HCT116 (cell line): Measurements from ENCODE around the gene CIBAR2. TPM values are rescaled to one million over a fixed set of nuclear protein-coding genes. Genes with fewer than 3 reads are reported as not detected.

Experiments
- ATAC-seq: fragments of 200-7000 bp; cut with Tn5 transposase; 2 replicates; pipeline ENCODE4 v1.9.1; 2020; ENCODE audit warnings: mild to moderate bottlenecking, moderate library complexity
- BruUV-seq: library from RNA; stranded (reverse); fragments of 400-500 nt; replicated peaks from 2 replicates; lab custom pipeline; 2021; lab: Mats Ljungman, UMichigan
- CTCF ChIA-PET: fragments of 300-600 bp; sonication (Branson Sonifier 250); formaldehyde crosslinking; loops from one replicate; lab custom pipeline; 2021; ENCODE audit warnings: antibody characterized with exemption; lab: Charles Lee
- POLR2A ChIA-PET: fragments of 300-600, 350-600 bp; sonication (Branson Sonifier 250); formaldehyde crosslinking; loops from one replicate; lab custom pipeline; 2021; ENCODE audit warnings: antibody characterized with exemption; lab: Charles Lee
- RAD21 ChIA-PET, 2 experiments: fragments of 300-600 bp; sonication (Branson Sonifier 250); formaldehyde crosslinking; loops; one replicate each; lab custom pipeline; 2023; ENCODE audit warnings: low total read pairs in 2 of 2; ENCODE audit not compliant: uncharacterized antibody in 2 of 2, unreplicated experiment in 2 of 2, low non-redundant PET in 1 of 2; lab: Charles Lee
- DNase-seq: peaks from one replicate; pipeline ENCODE4 v3.0.0-alpha.2; 2010; ENCODE audit warnings: low read depth, low spot score
- H2AFZ ChIP-seq: fragments of 200-600 bp; shearing (Covaris generic), sonication (generic); 2 replicates; pipeline ENCODE4 v1.6.1; 2017; ENCODE audit warnings: low read depth, mixed run types, mixed read lengths, antibody characterized with exemption, low read length; ENCODE audit not compliant: poor library complexity, severe bottlenecking
- H3K27ac ChIP-seq: 2 replicates; pipeline ENCODE4 v1.5.1; 2012; ENCODE audit warnings: low read depth, low read length
- H3K27me3 ChIP-seq: fragments of 200-600 bp; sonication (generic); 2 replicates; pipeline ENCODE4 v1.6.1; 2016; ENCODE audit warnings: mixed run types, low read length, mixed read lengths; ENCODE audit not compliant: insufficient read depth
- H3K36me3 ChIP-seq, 2 experiments: fragments of 200-500 bp in 1 of 2; fragments of 200-600 bp in 1 of 2; sonication (Bioruptor generic) in 1 of 2; sonication (generic) in 1 of 2; 2 replicates each; pipeline versions ENCODE4 v1.5.1 to v1.6.1; 2014 to 2016; ENCODE audit warnings: low read length in 2 of 2, inconsistent platforms in 1 of 2, mixed read lengths in 1 of 2, mixed run types in 1 of 2; ENCODE audit not compliant: insufficient read depth in 2 of 2, control insufficient read depth in 1 of 2
- H3K4me1 ChIP-seq, 2 experiments: fragments of 200-600 bp in 1 of 2; sonication (generic) in 1 of 2; 2 replicates each; pipeline versions ENCODE4 v1.5.1 to v1.6.1; 2012 to 2017; ENCODE audit warnings: low read length in 2 of 2, inconsistent platforms in 1 of 2, mild to moderate bottlenecking in 1 of 2, mixed read lengths in 1 of 2, mixed run types in 1 of 2, moderate library complexity in 1 of 2; ENCODE audit not compliant: insufficient read depth in 2 of 2, control insufficient read depth in 1 of 2
- H3K4me2 ChIP-seq: fragments of 200-600 bp; sonication (generic); 2 replicates; pipeline ENCODE4 v1.6.1; 2017; ENCODE audit warnings: mixed run types, low read length, mixed read lengths
- H3K4me3 ChIP-seq, 2 experiments: fragments of 200-600 bp in 1 of 2; sonication (generic) in 1 of 2; replicated peaks in 1 of 2; 2 replicates each; pipeline ENCODE4 v1.5.1; 2011 to 2016; ENCODE audit warnings: low read length in 2 of 2, control low read depth in 1 of 2, low read depth in 1 of 2, mild to moderate bottlenecking in 1 of 2, mixed read lengths in 1 of 2, mixed run types in 1 of 2
- H3K79me2 ChIP-seq: fragments of 200-600 bp; sonication (generic); 2 replicates; pipeline ENCODE4 v1.6.1; 2017; ENCODE audit warnings: mild to moderate bottlenecking, mixed run types, low read length, moderate library complexity, mixed read lengths; ENCODE audit not compliant: insufficient read depth
- H3K9ac ChIP-seq: fragments of 200-600 bp; sonication (generic); 2 replicates; pipeline ENCODE4 v1.6.1; 2016; ENCODE audit warnings: low read length, mixed read lengths
- H3K9me2 ChIP-seq: fragments of 200-600 bp; sonication (generic), shearing (Covaris generic); 2 replicates; pipeline ENCODE4 v1.6.1; 2017; ENCODE audit warnings: mixed run types, mild to moderate bottlenecking, moderate library complexity; ENCODE audit not compliant: insufficient read depth
- H3K9me3 ChIP-seq, 2 experiments: fragments of 200-500 bp in 1 of 2; fragments of 200-600 bp in 1 of 2; sonication (Bioruptor generic) in 1 of 2; sonication (generic) in 1 of 2; 2 replicates each; pipeline ENCODE4 v1.6.1; 2014 to 2017; ENCODE audit warnings: low read length in 2 of 2, mixed read lengths in 2 of 2, inconsistent platforms in 1 of 2, low read depth in 1 of 2, mild to moderate bottlenecking in 1 of 2, mixed run types in 1 of 2, moderate library complexity in 1 of 2; ENCODE audit not compliant: control insufficient read depth in 1 of 2, insufficient read depth in 1 of 2
- H4K20me1 ChIP-seq: fragments of 200-600 bp; sonication (generic), shearing (Covaris generic); 2 replicates; pipeline ENCODE4 v1.6.1; 2017; ENCODE audit warnings: mixed run types, mild to moderate bottlenecking, moderate library complexity; ENCODE audit not compliant: insufficient read depth
- ATF3 ChIP-seq: IDR thresholded peaks from 2 replicates; pipeline ENCODE4 v1.6.1; 2012
- CBX3 ChIP-seq: IDR thresholded peaks from 2 replicates; pipeline ENCODE4 v1.6.1; 2012; ENCODE audit warnings: low read depth
- CEBPB ChIP-seq: IDR thresholded peaks from 2 replicates; pipeline ENCODE4 v1.6.1; 2012; ENCODE audit warnings: low read depth
- CTCF ChIP-seq, 3 experiments: fragments of 200-600 bp in 1 of 3; sonication (generic) in 1 of 3; IDR thresholded peaks in 2 of 3; conservative IDR thresholded peaks in 1 of 3; 2 replicates each; pipeline ENCODE4 v1.5.1; 2012 to 2017; ENCODE audit warnings: low read depth in 2 of 3, low read length in 2 of 3, antibody characterized with exemption in 1 of 3, borderline replicate concordance in 1 of 3, control low read depth in 1 of 3, mild to moderate bottlenecking in 1 of 3, mixed read lengths in 1 of 3, mixed run types in 1 of 3, moderate library complexity in 1 of 3; ENCODE audit not compliant: insufficient read depth in 1 of 3
- EGR1 ChIP-seq: IDR thresholded peaks from 2 replicates; pipeline ENCODE4 v1.6.1; 2012; ENCODE audit warnings: low read depth
- ELF1 ChIP-seq: IDR thresholded peaks from 2 replicates; pipeline ENCODE4 v1.6.1; 2012; ENCODE audit warnings: low read depth, borderline replicate concordance
- EZH2phosphoT487 ChIP-seq: fragments of 200-600 bp; IDR thresholded peaks from 2 replicates; pipeline ENCODE4 v1.6.1; 2018; ENCODE audit warnings: antibody characterized with exemption, borderline replicate concordance
- FOSL1 ChIP-seq: IDR thresholded peaks from 2 replicates; pipeline ENCODE4 v1.6.1; 2012; ENCODE audit warnings: low read depth
- JUND ChIP-seq: IDR thresholded peaks from 2 replicates; pipeline ENCODE4 v1.6.1; 2012
- MAX ChIP-seq: IDR thresholded peaks from 2 replicates; pipeline ENCODE4 v1.6.1; 2012
- POLR2A ChIP-seq: IDR thresholded peaks from 2 replicates; pipeline ENCODE4 v1.7.0; 2011; ENCODE audit warnings: borderline replicate concordance; ENCODE audit not compliant: insufficient read depth, insufficient read length; ENCODE audit errors: extremely low read depth
- POLR2AphosphoS5 ChIP-seq: IDR thresholded peaks from 2 replicates; pipeline ENCODE4 v1.6.1; 2011; ENCODE audit warnings: mild to moderate bottlenecking, low read depth, low read length, moderate library complexity
- RAD21 ChIP-seq: IDR thresholded peaks from 2 replicates; pipeline ENCODE4 v1.6.1; 2012; ENCODE audit warnings: low read depth, mild to moderate bottlenecking
- SP1 ChIP-seq: IDR thresholded peaks from 2 replicates; pipeline ENCODE4 v1.6.1; 2012; ENCODE audit warnings: low read depth
- SRF ChIP-seq: IDR thresholded peaks from 2 replicates; pipeline ENCODE4 v1.6.1; 2012; ENCODE audit warnings: low read depth
- TCF7L2 ChIP-seq: IDR thresholded peaks from 2 replicates; pipeline ENCODE4 v1.7.0; 2011; ENCODE audit warnings: borderline replicate concordance, inconsistent platforms; ENCODE audit not compliant: insufficient read depth, insufficient read length; ENCODE audit errors: extremely low read depth
- intact Hi-C: fragments of 100-400 bp; cut with micrococcal nuclease; formaldehyde crosslinking; loops from 2 replicates; pipeline ENCODE4 v1.10.0; 2022
- total RNA-seq: library from RNA; stranded (reverse); gene quantifications from one replicate; pipeline ENCODE4 v1.2.1, GENCODE V29; 2021; ENCODE audit not compliant: unreplicated experiment

CIBAR2 gene
- total RNA-seq, 1 experiment from 2014 or later = 0.27 TPM

DNA sequence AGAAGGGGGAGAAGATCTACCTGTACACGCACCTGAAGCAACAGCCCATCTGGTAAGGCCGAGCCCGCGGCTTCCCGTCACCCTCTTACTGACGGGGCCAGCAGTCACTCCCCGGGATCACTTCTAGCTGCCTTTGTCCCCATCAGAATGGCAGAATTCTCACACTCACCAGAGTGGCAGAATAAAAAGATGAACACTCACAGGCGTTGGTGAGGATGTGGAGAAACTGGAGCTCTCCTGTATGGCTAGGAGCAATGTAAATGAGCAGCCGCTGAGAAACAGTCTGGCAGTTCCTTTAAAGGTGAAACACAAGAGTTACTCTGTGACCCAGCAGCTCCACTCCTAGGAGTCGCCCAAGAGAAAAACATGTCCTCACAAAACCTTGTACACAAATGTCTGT is 33.3 kb downstream of the CIBAR2 start:
- intact Hi-C loops = no loop called here
- H4K20me1 ChIP-seq = no peaks in the 10 kb centered on the region
- H3K9me2 ChIP-seq = no peaks in the 10 kb centered on the region
- ChIA-PET POLR2A (no interaction called here), RAD21 (no interaction called here)
- BruUV-seq = no TSS peak
- ATAC-seq = no peak
- no peaks in the 10 kb centered on the region for H3K9me3 ChIP-seq
- no peak overlapping the region for H3K9ac ChIP-seq
- H3K27ac ChIP-seq = no peak overlapping the region
- TF ChIP-seq JUND (no peak), POLR2A (no peak), CEBPB (no peak), TCF7L2 (no peak), MAX (no peak), FOSL1 (no peak), EGR1 (no peak), ATF3 (no peak), POLR2AphosphoS5 (no peak), RAD21 (no peak)
- TF ChIP-seq, all 23 proteins: peak for 0
- no peaks in the 10 kb centered on the region for H3K36me3 ChIP-seq
- H3K4me3 ChIP-seq = no peak overlapping the region
- no peak for DNase-seq
- CTCF ChIA-PET = no interaction called here
- no peak overlapping the region for H2AFZ ChIP-seq
- no peaks in the 10 kb centered on the region for H3K4me1 ChIP-seq
- H3K27me3 ChIP-seq = no peaks in the 10 kb centered on the region
- H3K4me2 ChIP-seq = no peak overlapping the region
- H3K79me2 ChIP-seq = no peaks in the 10 kb centered on the region

DNA sequence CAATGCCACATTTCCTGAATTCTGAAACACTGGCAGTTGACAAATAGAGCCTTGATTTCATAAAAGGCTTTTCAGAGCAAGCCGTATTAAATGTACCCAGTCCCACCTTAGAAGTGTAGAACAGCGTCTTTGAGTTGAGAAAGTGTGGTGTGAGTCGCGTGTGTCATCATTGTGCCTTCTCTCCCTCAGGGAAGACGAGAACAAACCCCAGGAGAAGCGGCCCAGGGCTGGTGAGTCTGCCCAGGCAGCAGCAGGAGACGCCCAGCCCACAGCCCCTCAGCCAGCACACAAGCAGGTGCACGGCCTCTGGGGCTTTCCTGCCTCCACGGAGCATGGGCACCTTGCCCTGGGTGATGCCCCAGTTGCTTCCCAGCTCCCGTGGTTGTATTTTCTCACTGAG is 34.0 kb downstream of the CIBAR2 start:
- no peak for DNase-seq
- Histone ChIP-seq H3K4me3 (no peak overlapping the region), H3K4me2 (no peak overlapping the region), H3K79me2 (no peaks in the 10 kb centered on the region), H3K36me3 (no peaks in the 10 kb centered on the region), H3K27ac (no peak overlapping the region), H3K4me1 (no peaks in the 10 kb centered on the region), H3K9me2 (no peaks in the 10 kb centered on the region), H3K9me3 (no peaks in the 10 kb centered on the region), H3K9ac (no peak overlapping the region), H3K27me3 (no peaks in the 10 kb centered on the region), H2AFZ (no peak overlapping the region), H4K20me1 (no peaks in the 10 kb centered on the region)
- BruUV-seq = no TSS peak
- intact Hi-C loops = no loop called here
- CTCF ChIA-PET = no interaction called here
- TF ChIP-seq ELF1 (no peak), SP1 (no peak), POLR2AphosphoS5 (no peak), CBX3 (no peak), EZH2phosphoT487 (no peak), FOSL1 (no peak), CTCF (IDR thresholded peaks at IDR 0.05 in 2 of 3, conservative IDR thresholded peaks at IDR 0.05 in 1 of 3; ENCODE audit: borderline replicate concordance in 1 of 3, insufficient read depth in 1 of 3, low read depth in 2 of 3, low read length in 2 of 3) (no peak), SRF (no peak)
- POLR2A ChIA-PET = no interaction called here
- RAD21 ChIA-PET = no interaction called here
- no peak for ATAC-seq
